Measurements from ENCODE around the gene ARMH3.
"Not testable (repeated sequence)": the region's sequence is repeated elsewhere in the genome, so short reads cannot be mapped to it uniquely, and the experiment has no call there.

Gene ARMH3, protein sequence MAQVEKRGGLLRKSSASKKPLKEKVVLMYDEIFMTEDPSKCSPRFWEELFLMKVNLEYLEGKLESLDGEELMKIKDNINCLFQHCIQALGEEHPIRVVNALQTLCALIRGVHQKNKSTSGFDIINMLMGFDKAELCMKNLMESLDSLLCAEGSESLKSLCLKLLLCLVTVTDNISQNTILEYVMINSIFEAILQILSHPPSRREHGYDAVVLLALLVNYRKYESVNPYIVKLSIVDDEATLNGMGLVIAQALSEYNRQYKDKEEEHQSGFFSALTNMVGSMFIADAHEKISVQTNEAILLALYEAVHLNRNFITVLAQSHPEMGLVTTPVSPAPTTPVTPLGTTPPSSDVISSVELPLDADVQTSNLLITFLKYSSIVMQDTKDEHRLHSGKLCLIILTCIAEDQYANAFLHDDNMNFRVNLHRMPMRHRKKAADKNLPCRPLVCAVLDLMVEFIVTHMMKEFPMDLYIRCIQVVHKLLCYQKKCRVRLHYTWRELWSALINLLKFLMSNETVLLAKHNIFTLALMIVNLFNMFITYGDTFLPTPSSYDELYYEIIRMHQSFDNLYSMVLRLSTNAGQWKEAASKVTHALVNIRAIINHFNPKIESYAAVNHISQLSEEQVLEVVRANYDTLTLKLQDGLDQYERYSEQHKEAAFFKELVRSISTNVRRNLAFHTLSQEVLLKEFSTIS

DNA sequence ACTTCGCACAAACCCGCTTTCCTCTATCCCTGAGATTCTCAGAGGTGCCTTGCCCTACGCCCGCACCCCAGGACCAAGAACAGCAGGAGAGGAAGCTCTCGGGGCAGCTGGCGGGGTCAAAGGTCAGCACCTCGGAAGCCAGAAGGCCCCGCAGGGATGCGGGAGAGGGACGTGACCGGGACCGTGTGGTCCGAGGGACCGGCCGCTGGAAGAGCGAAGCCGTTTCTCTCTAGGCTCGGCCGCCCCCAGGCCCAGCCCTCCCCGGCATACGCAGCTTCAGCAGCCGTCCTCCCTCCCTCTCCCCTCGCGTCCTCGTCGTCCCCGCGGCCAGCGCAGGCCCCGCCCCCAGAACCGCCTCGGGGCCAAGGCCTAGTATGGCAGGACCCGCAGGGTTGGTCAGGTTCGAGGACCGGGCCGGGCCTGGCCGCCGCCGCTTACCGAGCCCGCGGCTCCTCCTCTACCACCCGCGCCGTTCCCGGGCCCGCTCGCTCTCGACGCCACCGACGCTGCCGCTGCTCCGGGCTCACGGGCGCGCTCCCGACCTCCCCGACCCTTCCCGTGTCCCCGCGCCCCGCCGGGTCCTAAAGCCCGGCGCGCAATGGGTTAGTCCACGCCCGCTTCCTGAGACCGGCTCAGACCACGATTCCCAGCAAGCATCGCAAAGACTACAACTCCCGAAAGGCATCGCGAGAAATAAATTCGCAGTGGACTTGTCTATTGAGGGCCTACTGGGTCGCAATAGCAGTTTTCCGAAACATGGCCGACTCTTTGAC, at the start of gene ARMH3:
ARMH3 (minus strand) TSS at position 527 of the 773 bp plus-strand sequence. CDS start 16,059 bp downstream, outside the sequence.
- DNase-seq, result peak; percentile 88 to 89

DNA sequence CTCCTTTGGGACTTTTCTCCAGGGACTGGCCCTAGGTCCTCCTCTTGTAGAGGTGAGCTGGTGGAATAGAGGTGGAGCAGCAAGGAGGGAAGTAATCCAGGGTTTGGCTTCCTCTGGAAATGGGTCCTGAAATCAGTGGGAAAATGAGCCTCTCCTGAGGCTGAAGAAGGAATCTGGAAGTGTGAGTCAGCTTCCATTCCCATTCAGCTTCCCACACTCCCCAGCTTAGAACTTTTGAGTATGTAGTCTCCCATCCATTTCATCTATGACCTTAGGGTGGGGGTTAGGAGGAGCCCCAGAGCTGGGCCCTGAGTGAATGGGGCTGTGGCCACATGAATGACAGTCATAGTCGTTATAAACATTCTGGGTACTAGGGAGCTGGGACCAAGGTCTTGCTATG, 46.4 kb upstream of the ARMH3 start:
- no peak for DNase-seq

DNA sequence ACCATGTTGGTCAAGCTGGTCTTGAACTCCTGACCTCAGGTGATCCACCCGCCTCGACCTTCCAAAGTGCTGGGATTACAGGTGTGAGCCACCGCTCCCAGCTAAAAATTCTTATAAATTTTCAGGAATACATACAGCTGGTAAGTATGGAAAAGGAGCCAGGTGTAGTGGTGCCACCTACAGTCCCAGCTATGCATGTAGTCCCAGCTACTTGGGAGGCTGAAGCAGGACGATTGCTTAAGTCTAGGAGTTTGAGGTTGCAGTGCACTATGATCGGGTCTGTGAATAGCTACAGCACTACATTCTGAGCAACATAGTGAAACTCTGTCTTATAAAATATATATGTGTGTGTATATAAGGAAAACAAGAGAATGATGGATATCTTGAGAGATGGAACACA, 45.2 kb upstream of the ARMH3 start:
- DNase-seq, result no peak

- no peak for DNase-seq
Measured at GRCh38 chr10:102096449-102096848, 40.5 kb upstream of the ARMH3 start.

GRCh38 chr10:102090772-102091171, 34.8 kb upstream of the ARMH3 start:
- no peak for DNase-seq

DNA sequence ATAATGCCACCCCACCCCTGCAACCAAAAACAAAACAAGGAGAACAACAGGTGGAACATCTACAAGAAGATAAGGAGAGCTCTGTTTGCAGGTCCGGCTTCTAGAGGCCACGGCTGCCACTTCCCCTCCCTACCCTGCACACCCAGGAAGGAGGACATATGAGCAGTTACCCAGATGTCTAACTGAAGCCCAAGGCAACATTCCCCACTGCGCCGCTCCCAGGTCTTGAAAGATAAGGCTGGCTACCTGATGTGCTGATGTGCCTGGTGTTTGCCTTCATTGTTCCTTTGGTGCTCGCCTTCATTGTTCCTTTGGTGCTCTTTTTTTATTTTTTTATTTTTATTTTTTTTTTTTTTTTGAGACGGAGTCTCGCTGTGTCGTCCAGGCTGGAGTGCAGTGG, 30.2 kb upstream of the ARMH3 start:
- DNase-seq, result no peak

DNA sequence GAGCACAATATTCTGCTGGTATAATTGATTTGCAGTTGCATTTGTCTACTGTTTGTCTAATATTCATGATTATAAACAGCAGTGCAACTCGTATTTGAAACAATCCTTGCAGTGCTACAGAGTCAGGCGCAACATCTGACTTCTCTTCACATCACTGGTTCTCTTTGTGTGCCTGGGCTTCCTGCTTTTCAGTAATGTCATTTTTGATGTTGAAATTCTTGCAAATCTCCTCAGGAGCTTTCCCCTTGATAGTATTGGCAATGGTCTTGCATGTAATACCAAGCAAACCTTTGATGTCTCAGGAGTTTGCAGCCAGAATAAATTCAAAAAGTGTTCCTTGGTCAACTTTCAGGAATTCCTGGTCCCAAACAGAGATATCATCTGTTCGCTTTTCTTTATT, 29.4 kb upstream of the ARMH3 start:
- DNase-seq, result no peak

- DNase-seq, result no peak
Measured at GRCh38 chr10:102083541-102083940, 27.6 kb upstream of the ARMH3 start.

DNA sequence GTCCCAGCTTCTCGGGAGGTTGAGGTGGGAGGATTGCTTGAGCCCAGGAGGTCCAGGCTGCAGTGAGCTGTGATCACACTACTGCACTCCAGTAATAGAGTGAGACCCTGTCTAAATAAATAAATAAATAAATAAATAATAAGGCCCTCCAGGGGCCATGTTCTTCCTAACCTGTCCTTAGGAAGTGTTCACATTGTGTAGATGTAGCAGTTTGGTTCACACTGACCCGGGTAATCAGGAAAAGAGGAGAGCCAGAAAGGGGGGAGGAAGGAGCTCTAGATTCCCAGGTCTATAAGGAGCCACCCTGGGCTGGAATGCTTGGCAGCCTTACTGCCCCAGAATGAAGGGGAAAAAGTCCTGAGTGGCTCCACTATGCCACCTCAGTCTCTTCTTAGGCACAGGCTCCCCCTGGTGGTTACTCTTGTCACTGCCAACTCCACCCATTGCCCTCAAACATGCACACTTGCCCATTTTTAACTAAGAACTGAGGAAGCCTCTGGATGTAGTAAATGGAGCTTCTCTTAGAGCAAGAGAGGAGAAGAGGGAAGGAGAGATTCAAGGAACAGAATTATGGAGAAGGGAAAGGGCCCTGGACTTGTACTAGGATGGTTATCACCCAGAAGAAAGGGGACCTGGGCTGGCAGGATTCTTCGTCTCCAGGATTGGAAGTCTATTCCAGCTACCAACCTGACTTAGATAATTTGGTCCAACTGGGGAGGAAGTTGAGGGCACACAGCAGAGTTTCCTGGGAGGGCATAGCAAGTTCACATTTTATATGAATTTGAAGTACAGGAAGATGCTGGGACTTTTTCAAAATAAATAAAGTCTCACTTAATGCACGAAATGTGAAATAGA, 16.9 kb upstream of the ARMH3 start:
- peak; percentile 84 to 86 for DNase-seq

- no peak for DNase-seq
Measured at GRCh38 chr10:102069071-102069470, 13.1 kb upstream of the ARMH3 start.

- DNase-seq, result no peak
Measured at GRCh38 chr10:102068216-102068615, 12.2 kb upstream of the ARMH3 start.

DNA sequence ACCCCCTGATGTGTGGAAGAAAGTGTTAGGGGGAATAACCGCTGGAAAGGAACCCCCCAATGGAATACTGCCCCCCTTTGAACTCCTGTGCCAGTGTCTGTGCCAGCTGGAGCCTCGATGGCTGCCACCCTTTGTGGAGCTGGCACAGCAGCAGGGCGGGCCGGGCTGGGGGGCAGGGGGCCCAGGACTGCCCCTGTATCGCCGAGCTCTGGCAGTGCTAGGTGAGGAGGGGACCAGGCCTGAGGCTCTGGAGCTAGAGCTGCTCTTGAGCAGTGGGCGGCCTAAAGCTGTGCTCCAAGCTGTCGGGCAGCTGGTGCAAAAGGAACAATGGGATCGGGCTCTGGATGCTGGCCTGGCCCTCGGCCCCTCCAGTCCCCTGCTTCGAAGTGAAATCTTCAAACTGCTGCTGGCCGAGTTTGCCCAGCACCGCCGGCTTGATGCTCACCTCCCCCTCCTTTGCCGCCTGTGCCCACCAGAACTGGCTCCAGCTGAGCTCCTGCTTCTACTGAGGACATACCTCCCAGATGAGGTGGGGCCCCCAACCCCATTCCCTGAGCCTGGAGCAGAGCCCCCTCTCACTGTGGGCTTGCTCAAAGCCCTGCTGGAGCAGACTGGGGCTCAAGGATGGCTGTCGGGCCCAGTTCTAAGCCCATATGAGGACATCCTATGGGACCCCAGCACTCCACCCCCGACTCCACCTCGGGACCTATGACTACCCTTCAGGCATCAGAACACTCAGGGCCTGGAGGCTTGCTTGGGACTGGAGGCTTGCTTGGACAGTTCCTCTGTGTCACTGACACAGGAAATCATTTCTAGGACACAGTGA, 11.3 kb upstream of the ARMH3 start:
- no peak for DNase-seq

DNA sequence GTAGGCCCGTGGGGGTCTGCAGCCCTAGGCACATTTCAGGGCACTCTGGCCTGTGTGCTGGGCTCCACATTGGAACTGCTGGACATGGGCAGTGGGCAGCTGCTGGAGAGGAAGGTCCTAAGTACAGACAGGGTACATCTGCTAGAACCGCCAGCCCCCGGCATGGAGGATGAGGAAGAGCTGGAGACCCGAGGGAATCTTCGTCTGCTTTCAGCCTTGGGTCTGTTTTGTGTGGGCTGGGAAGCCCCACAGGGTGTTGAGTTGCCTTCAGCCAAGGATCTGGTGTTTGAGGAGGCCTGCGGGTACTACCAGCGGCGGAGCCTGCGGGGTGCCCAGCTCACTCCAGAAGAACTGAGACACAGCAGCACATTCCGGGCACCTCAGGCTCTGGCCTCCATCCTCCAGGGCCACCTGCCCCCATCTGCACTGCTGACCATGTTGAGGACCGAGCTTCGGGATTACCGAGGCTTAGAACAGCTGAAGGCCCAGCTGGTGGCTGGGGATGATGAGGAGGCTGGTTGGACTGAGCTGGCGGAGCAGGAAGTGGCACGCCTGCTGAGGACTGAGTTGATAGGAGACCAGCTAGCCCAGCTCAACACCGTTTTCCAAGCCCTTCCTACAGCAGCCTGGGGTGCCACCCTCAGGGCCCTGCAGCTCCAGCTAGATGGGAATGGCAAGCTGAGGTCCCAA, 10.6 kb upstream of the ARMH3 start:
- DNase-seq, result no peak

DNA sequence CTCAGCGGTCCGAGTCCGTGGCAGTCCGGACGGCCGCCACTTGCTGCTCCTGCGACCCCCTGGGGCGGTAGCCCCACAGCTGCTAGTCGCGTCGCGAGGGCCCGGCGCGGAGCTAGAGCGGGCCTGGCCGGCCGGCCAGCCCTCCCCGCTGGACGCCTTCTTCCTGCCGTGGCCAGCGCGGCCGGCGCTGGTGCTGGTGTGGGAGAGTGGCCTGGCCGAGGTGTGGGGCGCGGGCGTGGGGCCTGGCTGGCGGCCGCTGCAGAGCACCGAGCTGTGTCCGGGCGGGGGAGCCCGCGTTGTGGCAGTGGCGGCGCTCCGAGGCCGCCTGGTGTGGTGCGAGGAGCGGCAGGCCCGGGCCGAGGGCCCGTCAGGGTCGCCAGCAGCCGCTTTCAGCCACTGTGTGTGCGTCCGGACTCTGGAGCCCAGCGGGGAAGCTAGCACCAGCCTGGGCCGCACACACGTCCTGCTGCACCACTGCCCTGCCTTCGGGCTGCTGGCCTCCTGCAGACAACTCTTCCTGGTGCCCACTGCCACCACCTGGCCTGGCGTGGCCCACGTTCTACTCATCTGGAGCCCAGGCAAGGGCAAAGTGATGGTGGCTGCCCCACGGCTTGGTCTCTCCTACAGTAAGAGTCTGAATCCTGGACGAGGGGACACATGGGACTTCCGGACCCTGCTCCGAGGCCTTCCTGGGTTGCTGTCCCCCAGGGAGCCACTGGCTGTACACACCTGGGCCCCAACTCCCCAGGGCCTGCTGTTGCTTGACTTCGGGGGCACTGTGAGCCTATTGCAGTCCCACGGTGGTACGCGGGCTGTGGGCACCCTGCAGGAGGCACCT, 9.8 kb upstream of the ARMH3 start:
- DNase-seq, result peak; percentile 30 to 33

- DNase-seq, result peak; percentile 90 to 94
Measured at GRCh38 chr10:102064868-102065560, 9.0 kb upstream of the ARMH3 start, which contains the start of gene HPS6. HPS6 (plus strand) TSS chr10:102065349; CDS start chr10:102065475, 126 bp downstream.

- DNase-seq, result no peak
Measured at GRCh38 chr10:102064503-102064867, 8.5 kb upstream of the ARMH3 start.

GRCh38 chr10:102059987-102060386, 4.0 kb upstream of the ARMH3 start:
- no peak for DNase-seq

GRCh38 chr10:102054881-102055646, 909 bp downstream of the ARMH3 start:
- DNase-seq, result not testable (repeated sequence)

DNA sequence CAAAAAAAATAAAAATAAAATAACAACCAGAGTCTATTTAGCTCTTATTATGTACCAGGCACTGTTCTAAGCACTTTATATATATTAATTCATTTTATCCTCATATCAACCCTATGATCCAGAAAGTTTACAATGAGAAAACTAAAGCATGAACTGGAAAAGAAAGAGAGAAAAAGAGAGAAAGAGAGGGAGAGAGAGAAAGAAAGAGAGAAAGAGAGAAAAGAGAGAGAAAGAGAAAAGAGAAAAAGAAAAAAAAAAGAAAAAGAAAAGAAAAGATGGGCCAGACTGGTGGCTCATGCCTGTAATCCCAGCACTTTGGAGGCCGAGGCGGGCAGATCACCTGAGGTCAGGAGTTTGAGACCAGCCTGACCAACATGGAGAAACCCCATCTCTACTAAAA, 9.9 kb downstream of the ARMH3 start:
- DNase-seq, result no peak
